Smooth muscle cell (in vitro differentiated cells): ENCODE data around the gene LRRC23. TPM values are rescaled to one million over a fixed set of nuclear protein-coding genes. Genes with fewer than 3 reads are reported as not detected.

Experiments used
- DNase-seq: peaks from one replicate; lab custom pipeline; 2025; ENCODE audit not compliant: unreplicated experiment; lab: John Stamatoyannopoulos, UW
- H2AFZ ChIP-seq: fragments of 200-600 bp; sonication (generic); 2 replicates; pipeline ENCODE4 v1.6.0; 2016; ENCODE audit warnings: antibody characterized with exemption, low read depth, mild to moderate bottlenecking
- H3F3A ChIP-seq: fragments of 200-600 bp; sonication (generic); 2 replicates; pipeline ENCODE4 v1.6.0; 2017; ENCODE audit warnings: antibody characterized with exemption, low read depth
- H3K27ac ChIP-seq: fragments of 200-600 bp; sonication (generic); 2 replicates; pipeline ENCODE4 v1.5.1; 2016; ENCODE audit warnings: low read depth, mild to moderate bottlenecking
- H3K27me3 ChIP-seq: fragments of 200-600 bp; sonication (generic); 2 replicates; pipeline ENCODE4 v1.6.1; 2016; ENCODE audit warnings: low read depth, mild to moderate bottlenecking
- H3K36me3 ChIP-seq: fragments of 200-600 bp; sonication (generic); 2 replicates; pipeline ENCODE4 v1.5.1; 2016; ENCODE audit warnings: low read depth
- H3K4me1 ChIP-seq: fragments of 200-600 bp; sonication (generic); 2 replicates; pipeline ENCODE4 v1.5.1; 2016; ENCODE audit warnings: low read depth
- H3K4me2 ChIP-seq: fragments of 200-600 bp; sonication (generic); 2 replicates; pipeline ENCODE4 v1.6.0; 2016; ENCODE audit warnings: mild to moderate bottlenecking
- H3K4me3 ChIP-seq: fragments of 200-600 bp; sonication (generic); 2 replicates; pipeline ENCODE4 v1.5.1; 2016; ENCODE audit warnings: mild to moderate bottlenecking
- H3K79me2 ChIP-seq: fragments of 200-600 bp; sonication (generic); 2 replicates; pipeline ENCODE4 v1.6.0; 2016; ENCODE audit warnings: low read depth, mild to moderate bottlenecking
- H3K9ac ChIP-seq: fragments of 200-600 bp; sonication (generic); 2 replicates; pipeline ENCODE4 v1.6.0; 2016; ENCODE audit warnings: low read depth
- H3K9me3 ChIP-seq: fragments of 200-600 bp; sonication (generic); replicated peaks from 2 replicates; pipeline ENCODE4 v1.5.1; 2016; ENCODE audit warnings: low read depth
- H4K20me1 ChIP-seq: fragments of 200-600 bp; sonication (generic); 2 replicates; pipeline ENCODE4 v1.6.0; 2016; ENCODE audit warnings: low read depth
- CTCF ChIP-seq: fragments of 200-600 bp; sonication (generic); IDR thresholded peaks from 2 replicates; pipeline ENCODE4 v1.5.1; 2017; ENCODE audit warnings: borderline replicate concordance, mild to moderate bottlenecking, antibody characterized with exemption; ENCODE audit not compliant: insufficient read depth, poor library complexity, severe bottlenecking
- WGBS: methylation state at CpG from one replicate; pipeline ENCODE4 v1.1.7; 2016; ENCODE audit warnings: low lambda C conversion rate; 5-methylcytosine and 5-hydroxymethylcytosine counted together
- polyA plus RNA-seq: library from polyadenylated mRNA; unstranded; fragments of >200 nt; fragmentation: Nextera tagmentation; extraction: Ambion mirVana; gene quantifications from 2 replicates; pipeline ENCODE4 v1.2.1, GENCODE V29; 2016
- total RNA-seq: library from RNA; depleted of rRNA; stranded (reverse); fragments of >200 nt; gene quantifications from 2 replicates; pipeline ENCODE4 v1.2.3, GENCODE V29; 2014

Gene LRRC23
- total and polyA plus RNA-seq, 2 experiments from 2014 or later, result 14.2 to 19.5 TPM

GRCh38 chr12:6960593-6961277 lies 56.1 kb downstream of the LRRC23 start:
- peak overlapping the region; percentile 71 for H2AFZ ChIP-seq
- H3F3A ChIP-seq, result peaks cover 23% of the 10 kb centered on the region
- H3K27me3 ChIP-seq, result no peaks in the 10 kb centered on the region
- H3K79me2 ChIP-seq, result no peaks in the 10 kb centered on the region
- TF ChIP-seq CTCF, result no peak
- peak overlapping the region; percentile 86 for H3K9ac ChIP-seq
- H3K4me3 ChIP-seq, result peak overlapping the region; percentile 56
- peak overlapping the region; percentile 96 for H3K27ac ChIP-seq
- no peaks in the 10 kb centered on the region for H3K36me3 ChIP-seq
- peaks cover 5% of the 10 kb centered on the region for H4K20me1 ChIP-seq
- no peak for DNase-seq
- H3K4me1 ChIP-seq, result peaks cover 19% of the 10 kb centered on the region
- H3K9me3 ChIP-seq, result no peaks in the 10 kb centered on the region
- peak overlapping the region; percentile 75 for H3K4me2 ChIP-seq
- 88% methylated on average over 13 of the region's 13 CpGs for WGBS

GRCh38 chr12:6961278-6961694 lies 56.7 kb downstream of the LRRC23 start:
- Histone ChIP-seq H3K9ac (peak overlapping the region; percentile 86), H3K27ac (peak overlapping the region; percentile 96), H3K4me1 (peaks cover 19% of the 10 kb centered on the region), H3K36me3 (no peaks in the 10 kb centered on the region), H3K27me3 (no peaks in the 10 kb centered on the region), H3K9me3 (no peaks in the 10 kb centered on the region), H2AFZ (peak overlapping the region; percentile 71), H4K20me1 (peaks cover 5% of the 10 kb centered on the region), H3K4me3 (peak overlapping the region; percentile 56), H3K4me2 (peak overlapping the region; percentile 75), H3K79me2 (no peaks in the 10 kb centered on the region), H3F3A (peaks cover 27% of the 10 kb centered on the region)
- WGBS, result 26% methylated on average over 24 of the region's 24 CpGs
- TF ChIP-seq CTCF, result no peak
- DNase-seq, result peak; percentile 54

GRCh38 chr12:6961695-6962284 lies 57.2 kb downstream of the LRRC23 start:
- H3K4me3 ChIP-seq, result peak overlapping the region; percentile 56
- no peaks in the 10 kb centered on the region for H3K27me3 ChIP-seq
- TF ChIP-seq CTCF, result peak; percentile 47
- H4K20me1 ChIP-seq, result peaks cover 5% of the 10 kb centered on the region
- DNase-seq, result peak; percentile 74
- 8% methylated on average over 16 of the region's 16 CpGs for WGBS
- no peaks in the 10 kb centered on the region for H3K79me2 ChIP-seq
- peak overlapping the region; percentile 75 for H3K4me2 ChIP-seq
- no peaks in the 10 kb centered on the region for H3K9me3 ChIP-seq
- H3K36me3 ChIP-seq, result no peaks in the 10 kb centered on the region
- peak overlapping the region; percentile 96 for H3K27ac ChIP-seq
- H3F3A ChIP-seq, result peaks cover 32% of the 10 kb centered on the region
- peak overlapping the region; percentile 71 for H2AFZ ChIP-seq
- peak overlapping the region; percentile 86 for H3K9ac ChIP-seq
- H3K4me1 ChIP-seq, result peaks cover 19% of the 10 kb centered on the region
